Osteoblast (primary cell): Measurements from ENCODE around the gene EXOC6. TPM values are rescaled to one million over a fixed set of nuclear protein-coding genes. Genes with fewer than 3 reads are reported as not detected.

Experiments
- DNase-seq: peaks from one replicate; pipeline ENCODE4 v3.0.0; 2011; ENCODE audit warnings: low spot score, mixed read lengths; ENCODE audit not compliant: insufficient read length; ENCODE audit errors: missing footprints
- H2AFZ ChIP-seq: 2 replicates; pipeline ENCODE4 v1.6.0; 2011; ENCODE audit warnings: mild to moderate bottlenecking, low read length
- H3K27ac ChIP-seq: 2 replicates; pipeline ENCODE4 v1.5.1; 2011; ENCODE audit warnings: mild to moderate bottlenecking, low read depth, low read length, moderate library complexity
- H3K27me3 ChIP-seq: 2 replicates; pipeline ENCODE4 v1.6.0; 2012; ENCODE audit warnings: mild to moderate bottlenecking, control low read depth, inconsistent platforms, low read length, moderate library complexity; ENCODE audit not compliant: insufficient read depth
- H3K36me3 ChIP-seq: 2 replicates; pipeline ENCODE4 v1.5.1; 2011; ENCODE audit warnings: mild to moderate bottlenecking, low read length, control low read depth, moderate library complexity; ENCODE audit not compliant: insufficient read depth
- H3K4me1 ChIP-seq: 2 replicates; pipeline ENCODE4 v1.5.1; 2011; ENCODE audit warnings: mild to moderate bottlenecking, low read length, control low read depth, moderate library complexity; ENCODE audit not compliant: insufficient read depth
- H3K4me2 ChIP-seq: 2 replicates; pipeline ENCODE4 v1.6.0; 2011; ENCODE audit warnings: mild to moderate bottlenecking, low read length; ENCODE audit not compliant: insufficient read depth
- H3K4me3 ChIP-seq: fragments of 200-600 bp; sonication (generic); 3 replicates; pipeline ENCODE4 v1.5.1; 2012; ENCODE audit warnings: mild to moderate bottlenecking, low read length, inconsistent platforms; ENCODE audit not compliant: insufficient read depth
- H3K79me2 ChIP-seq: 2 replicates; pipeline ENCODE4 v1.6.0; 2012; ENCODE audit warnings: mild to moderate bottlenecking, low read length, control low read depth, inconsistent platforms; ENCODE audit not compliant: insufficient read depth
- H3K9me3 ChIP-seq: 2 replicates; pipeline ENCODE4 v1.5.1; 2011; ENCODE audit warnings: low read depth, low read length, control low read depth
- H4K20me1 ChIP-seq: 2 replicates; pipeline ENCODE4 v1.6.0; 2012; ENCODE audit warnings: mild to moderate bottlenecking, low read length, control low read depth; ENCODE audit not compliant: insufficient read depth
- CTCF ChIP-seq: IDR thresholded peaks from 2 replicates; pipeline ENCODE4 v1.5.1; 2011; ENCODE audit warnings: mild to moderate bottlenecking, low read depth, low read length, moderate library complexity; ENCODE audit errors: extremely low read depth
- total RNA-seq: library from RNA; depleted of rRNA; stranded (reverse); fragments of >200 nt; gene quantifications from 2 replicates; pipeline ENCODE4 v1.2.3, GENCODE V29; 2012

The EXOC6 gene
- total RNA-seq, 1 donor, result 8.7 TPM

- Histone ChIP-seq H3K27ac (no peak overlapping the region), H3K4me1 (peaks cover 25% of the 10 kb centered on the region), H3K4me3 (peak overlapping the region; percentile 61), H3K4me2 (peak overlapping the region; percentile 89), H3K27me3 (peaks cover 20% of the 10 kb centered on the region), H3K36me3 (no peaks in the 10 kb centered on the region), H2AFZ (peak overlapping the region; percentile 93), H3K9me3 (no peaks in the 10 kb centered on the region), H3K79me2 (no peaks in the 10 kb centered on the region), H4K20me1 (no peaks in the 10 kb centered on the region)
- peak; percentile 44 for DNase-seq
- no peak for TF ChIP-seq CTCF
Measured at GRCh38 chr10:93079663-93080349, 231.5 kb downstream of the EXOC6 start.

- H3K79me2 ChIP-seq, result no peaks in the 10 kb centered on the region
- TF ChIP-seq CTCF, result peak; percentile 92
- no peak overlapping the region for H3K27ac ChIP-seq
- peak; percentile 94 for DNase-seq
- H3K36me3 ChIP-seq, result no peaks in the 10 kb centered on the region
- H3K4me2 ChIP-seq, result peak overlapping the region; percentile 89
- H3K27me3 ChIP-seq, result peaks cover 13% of the 10 kb centered on the region
- H3K9me3 ChIP-seq, result no peaks in the 10 kb centered on the region
- H2AFZ ChIP-seq, result peak overlapping the region; percentile 93
- peaks cover 25% of the 10 kb centered on the region for H3K4me1 ChIP-seq
- no peaks in the 10 kb centered on the region for H4K20me1 ChIP-seq
- peak overlapping the region; percentile 61 for H3K4me3 ChIP-seq
Measured at GRCh38 chr10:93080350-93081046, 232.2 kb downstream of the EXOC6 start.

- Histone ChIP-seq H3K27ac (no peak overlapping the region), H2AFZ (no peak overlapping the region), H4K20me1 (no peaks in the 10 kb centered on the region), H3K4me2 (peak overlapping the region; percentile 44), H3K36me3 (no peaks in the 10 kb centered on the region), H3K9me3 (no peaks in the 10 kb centered on the region), H3K4me1 (peaks cover 25% of the 10 kb centered on the region), H3K27me3 (peaks cover 5% of the 10 kb centered on the region), H3K4me3 (no peak overlapping the region), H3K79me2 (no peaks in the 10 kb centered on the region)
- peak; percentile 26 for DNase-seq
- TF ChIP-seq CTCF, result no peak
Measured at GRCh38 chr10:93081318-93081717, 233.0 kb downstream of the EXOC6 start.

DNA sequence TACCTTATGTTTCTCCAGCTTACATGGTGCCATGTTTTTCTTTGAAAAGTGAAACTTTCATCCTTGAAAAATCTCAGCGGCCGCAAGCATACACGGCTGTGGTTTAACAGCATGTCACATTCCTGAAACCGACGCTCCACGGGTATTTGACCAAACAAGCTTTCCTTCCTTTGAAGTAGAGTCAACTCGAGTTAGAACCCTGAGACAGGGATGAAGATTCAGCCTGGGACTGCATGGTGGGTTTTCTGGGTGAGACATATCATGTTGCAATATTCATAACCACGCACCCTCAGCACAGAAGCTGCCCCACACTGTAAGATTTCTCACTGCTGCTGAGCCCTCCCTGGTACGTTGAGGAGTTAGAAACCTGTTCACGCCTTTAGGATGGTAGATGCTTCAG lies 233.5 kb downstream of the EXOC6 start:
- H3K4me2 ChIP-seq, result peak overlapping the region; percentile 44
- H3K27me3 ChIP-seq, result peaks cover 4% of the 10 kb centered on the region
- peak overlapping the region; percentile 9 for H2AFZ ChIP-seq
- no peak overlapping the region for H3K27ac ChIP-seq
- no peak for TF ChIP-seq CTCF
- no peaks in the 10 kb centered on the region for H4K20me1 ChIP-seq
- no peak overlapping the region for H3K4me3 ChIP-seq
- no peaks in the 10 kb centered on the region for H3K36me3 ChIP-seq
- peaks cover 23% of the 10 kb centered on the region for H3K4me1 ChIP-seq
- no peaks in the 10 kb centered on the region for H3K9me3 ChIP-seq
- H3K79me2 ChIP-seq, result no peaks in the 10 kb centered on the region
- peak; percentile 77 for DNase-seq
